Activated CD4-positive, CD25-positive, alpha-beta regulatory T cell treated with anti-CD3 and anti-CD28 coated beads, Interleukin-2, amount 50 U/mL, for 16 hours (primary cell): ENCODE data around the gene RANGRF.

Experiments used
- DNase-seq: peaks from one replicate; pipeline ENCODE4 v3.0.0-alpha.2; 2020; ENCODE audit warnings: low read depth, low spot score

RANGRF gene

GRCh38 chr17:8274816-8275215 lies 13.7 kb upstream of the RANGRF start:
- DNase-seq = no peak

GRCh38 chr17:8275421-8276290 lies 12.8 kb upstream of the RANGRF start:
- DNase-seq = no peak

- no peak for DNase-seq
These were observed 11.2 kb upstream of the RANGRF start for GRCh38 chr17:8277317-8277716.

- DNase-seq = no peak
These were observed 6.1 kb upstream of the RANGRF start for GRCh38 chr17:8282345-8282744.

GRCh38 chr17:8283356-8283755 lies 5.1 kb upstream of the RANGRF start:
- no peak for DNase-seq

GRCh38 chr17:8284126-8284525 lies 4.3 kb upstream of the RANGRF start:
- DNase-seq = no peak

- no peak for DNase-seq
These were observed 2.9 kb upstream of the RANGRF start for GRCh38 chr17:8285270-8286181.

- no peak for DNase-seq
These were observed 677 bp upstream of the RANGRF start for GRCh38 chr17:8287651-8288335.

- DNase-seq = no peak
These were observed 580 bp downstream of the RANGRF start for GRCh38 chr17:8289103-8289397.

- no peak for DNase-seq
These were observed 1.6 kb downstream of the RANGRF start for GRCh38 chr17:8290043-8290442.

GRCh38 chr17:8292639-8293395 lies 4.3 kb downstream of the RANGRF start:
- no peak for DNase-seq

GRCh38 chr17:8294361-8294760 lies 5.9 kb downstream of the RANGRF start:
- no peak for DNase-seq

- no peak for DNase-seq
These were observed 6.4 kb downstream of the RANGRF start for GRCh38 chr17:8294814-8295316.

GRCh38 chr17:8300226-8300625 lies 11.8 kb downstream of the RANGRF start:
- no peak for DNase-seq

GRCh38 chr17:8300627-8301242 lies 12.3 kb downstream of the RANGRF start:
- peak; percentile 37 for DNase-seq

GRCh38 chr17:8310601-8311123 lies 22.2 kb downstream of the RANGRF start:
- DNase-seq = no peak

- DNase-seq = no peak
These were observed 22.8 kb downstream of the RANGRF start for GRCh38 chr17:8311131-8311790.

GRCh38 chr17:8312251-8312650 lies 23.8 kb downstream of the RANGRF start:
- no peak for DNase-seq

- DNase-seq = no peak
These were observed 24.5 kb downstream of the RANGRF start for GRCh38 chr17:8312726-8313600.
